Measurements from ENCODE around the gene CCT3.

Gene CCT3

DNA sequence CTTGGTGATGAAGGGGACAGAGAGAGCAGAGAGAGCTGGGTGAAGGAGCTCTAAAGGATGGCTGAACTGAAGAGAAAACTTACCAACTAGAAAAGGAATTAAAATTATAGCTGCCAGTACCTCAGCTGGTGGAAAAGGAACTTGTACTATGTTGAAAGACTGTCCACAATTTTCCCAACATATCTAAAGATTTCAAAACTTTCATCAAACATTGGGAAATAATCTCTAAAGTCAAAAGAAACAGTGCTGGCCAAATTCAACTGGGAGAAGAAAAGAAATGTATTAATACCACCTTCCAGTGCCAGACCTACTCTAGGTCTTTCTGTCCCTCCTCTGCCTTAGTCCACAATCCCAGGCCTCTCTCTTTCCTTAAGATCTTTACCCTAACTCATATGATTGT is 61.6 kb downstream of the CCT3 start:
- no peak for FAIRE-seq

DNA sequence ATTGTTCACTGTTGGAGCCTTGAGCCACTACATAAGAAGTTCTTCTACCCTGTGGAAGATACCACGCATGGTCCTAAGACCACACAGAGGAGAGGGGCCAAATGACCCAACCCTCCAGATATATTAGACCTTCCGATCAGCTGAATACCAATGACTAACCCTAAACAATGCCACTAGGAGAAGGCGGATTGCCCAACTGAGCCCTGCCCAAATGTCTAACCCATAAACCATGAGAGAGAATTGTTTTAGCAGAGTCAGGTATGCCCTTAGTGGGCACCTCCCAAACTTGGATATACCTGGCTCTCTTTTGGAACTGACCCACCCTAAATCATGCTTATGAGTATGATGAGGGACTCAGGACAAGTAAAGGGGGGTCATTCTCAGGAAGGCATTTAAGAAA is 67.8 kb downstream of the CCT3 start:
- FAIRE-seq: no peak

DNA sequence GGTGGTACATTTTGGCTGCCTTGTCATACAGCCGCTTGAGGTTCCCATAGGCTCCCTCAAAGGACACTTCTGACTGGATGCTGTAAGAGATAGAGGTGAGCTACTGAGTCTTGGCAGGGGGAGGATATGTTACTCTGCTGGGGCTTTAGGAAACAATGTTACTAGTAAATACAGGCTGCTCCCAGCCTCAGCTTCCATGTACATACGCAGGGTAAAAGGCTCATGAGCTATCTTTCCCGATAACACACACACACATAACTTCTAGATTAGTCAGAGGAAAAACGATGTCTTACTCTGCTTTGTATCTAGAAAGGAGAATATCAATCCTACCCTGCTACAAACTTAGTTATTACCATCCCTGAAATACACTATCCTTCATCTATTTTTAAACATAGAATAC is 69.8 kb downstream of the CCT3 start:
- no peak for FAIRE-seq

DNA sequence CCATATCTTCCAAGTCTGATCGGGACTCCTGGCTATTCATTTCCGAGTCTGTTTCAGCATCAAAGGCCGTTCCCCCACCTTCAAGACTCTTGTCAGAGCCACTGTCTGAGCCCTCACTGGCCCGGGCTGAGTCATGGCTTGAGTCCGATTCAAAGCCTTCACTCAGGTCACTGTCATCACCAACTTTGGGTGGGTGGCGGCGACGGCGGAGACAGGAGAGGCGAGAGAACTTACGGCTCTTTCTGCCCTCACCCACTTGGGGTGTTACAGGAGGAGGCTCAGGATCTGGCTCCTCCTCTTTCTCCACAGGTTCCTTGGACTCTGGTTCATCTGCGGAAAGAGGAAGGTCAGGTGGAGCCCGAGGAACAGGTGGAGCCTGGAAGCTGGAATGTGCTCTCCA is 72.0 kb downstream of the CCT3 start:
- FAIRE-seq: no peak

DNA sequence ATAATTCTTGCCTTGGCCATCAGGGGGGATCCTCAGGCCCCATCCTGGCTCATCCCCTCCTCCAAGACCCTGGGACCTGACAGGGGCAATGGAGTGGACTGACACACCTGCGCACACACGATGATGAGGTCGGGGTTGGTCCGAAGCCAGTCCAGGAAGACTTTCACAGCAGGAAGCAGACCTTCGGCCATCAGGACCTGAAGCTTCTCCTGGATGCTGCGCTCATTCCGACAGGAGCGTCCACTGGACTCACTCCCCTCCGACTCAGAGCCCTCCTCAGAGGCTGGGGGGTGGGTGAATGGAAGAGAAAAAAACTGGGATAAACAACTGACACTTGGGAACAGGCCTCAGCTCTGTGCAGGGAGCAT is 74.8 kb downstream of the CCT3 start:
- FAIRE-seq: no peak

DNA sequence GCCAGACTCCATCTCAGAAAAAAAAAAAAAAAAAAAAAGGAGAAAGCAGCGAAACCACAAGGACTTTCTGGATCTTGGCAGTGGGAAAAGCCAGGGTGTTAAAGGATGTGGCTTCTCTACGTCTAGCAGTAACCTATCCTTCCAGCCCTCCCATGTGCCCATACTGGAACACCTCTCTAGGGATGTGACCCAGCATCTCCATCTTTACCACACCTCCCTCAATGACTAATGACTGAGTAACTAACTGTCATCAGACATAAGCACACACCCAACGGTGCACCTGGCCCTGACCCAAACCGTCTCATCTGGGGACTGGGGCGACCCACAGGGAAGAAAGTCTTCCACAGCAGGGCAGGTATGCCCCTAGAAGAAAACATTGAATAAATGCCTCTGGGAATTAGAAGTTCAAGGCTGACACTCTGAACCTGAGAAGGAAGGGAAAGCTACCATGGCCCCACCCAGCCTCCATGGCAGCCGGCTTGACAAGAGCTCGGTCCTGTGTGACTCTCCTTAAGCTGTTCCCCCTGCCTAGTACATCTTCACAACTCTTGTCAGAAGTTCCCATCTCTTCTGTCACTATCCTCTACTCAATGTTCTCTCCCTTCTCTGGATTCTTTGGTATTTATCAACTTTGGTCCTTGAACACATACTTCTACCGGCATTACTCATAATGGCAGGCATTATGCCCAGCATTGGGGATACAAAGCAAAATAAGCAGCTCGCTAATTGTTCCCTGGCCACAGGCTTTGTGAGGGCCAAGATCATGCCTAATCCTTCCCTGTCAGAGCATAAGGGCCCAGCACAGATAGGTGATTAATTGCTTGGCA is 75.4 kb downstream of the CCT3 start:
- no peak for FAIRE-seq

DNA sequence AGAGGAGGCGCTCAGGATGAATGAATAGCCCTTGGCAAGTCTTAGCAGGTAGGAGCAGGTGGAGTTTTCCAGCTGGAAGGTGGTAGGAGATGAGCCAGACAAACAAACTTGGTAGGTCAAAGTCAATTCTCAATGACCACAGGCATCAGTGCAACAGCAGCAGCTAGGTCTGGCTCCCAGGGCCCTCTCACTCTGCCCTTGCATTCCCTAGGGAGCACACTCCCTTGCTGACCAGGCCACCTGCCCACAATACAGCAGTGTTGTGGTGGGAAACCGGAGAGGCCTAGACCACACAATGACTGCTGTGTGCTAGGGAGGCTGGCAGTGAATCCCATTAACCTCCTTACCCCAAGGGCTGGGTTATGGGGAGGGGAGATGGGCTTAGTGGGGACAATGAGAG is 77.2 kb downstream of the CCT3 start:
- FAIRE-seq: no peak

DNA sequence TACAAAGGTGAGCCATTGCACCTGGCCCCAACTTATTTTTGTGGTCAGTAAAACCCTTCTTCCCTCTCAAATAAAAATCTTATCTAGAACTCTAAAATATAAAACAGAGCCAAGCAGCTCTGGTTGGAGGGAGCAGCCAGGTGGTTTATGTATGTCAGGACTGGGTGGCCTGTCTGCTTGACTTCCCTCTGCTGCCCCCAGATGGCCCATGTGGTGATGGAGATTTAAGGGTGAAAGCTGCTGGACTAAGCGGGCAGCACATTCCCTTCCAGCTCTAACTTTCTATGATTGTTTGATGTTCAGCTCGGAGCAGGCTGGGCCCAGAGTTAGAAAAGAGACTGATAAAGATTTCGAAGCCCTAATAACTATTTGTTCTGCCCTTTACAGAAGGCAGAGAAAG is 78.3 kb downstream of the CCT3 start:
- no peak for FAIRE-seq
